Loucy (cell line): Measurements from ENCODE around the gene CCDC86.

Experiments
- H2AFZ ChIP-seq: fragments of 200-600 bp; sonication (generic); 2 replicates; pipeline ENCODE4 v1.6.0; 2016; ENCODE audit warnings: antibody characterized with exemption, mild to moderate bottlenecking, low read length, moderate library complexity
- H3F3A ChIP-seq: fragments of 200-600 bp; 2 replicates; pipeline ENCODE4 v1.6.0; 2016; ENCODE audit warnings: antibody characterized with exemption, low read depth, mild to moderate bottlenecking
- H3K27me3 ChIP-seq: fragments of 200-600 bp; sonication (generic); 2 replicates; pipeline ENCODE4 v1.6.1; 2014; ENCODE audit warnings: low read length, mild to moderate bottlenecking; ENCODE audit not compliant: insufficient read depth, poor library complexity, severe bottlenecking
- H3K36me3 ChIP-seq: fragments of 200-600 bp; sonication (generic); 2 replicates; pipeline ENCODE4 v1.6.1; 2016; ENCODE audit warnings: low read length; ENCODE audit not compliant: insufficient read depth
- H3K4me1 ChIP-seq: fragments of 200-600 bp; sonication (generic); 2 replicates; pipeline ENCODE4 v1.5.1; 2014; ENCODE audit warnings: low read length, mild to moderate bottlenecking; ENCODE audit not compliant: insufficient read depth, poor library complexity, severe bottlenecking
- H3K4me2 ChIP-seq: fragments of 200-600 bp; sonication (generic); 2 replicates; pipeline ENCODE4 v1.6.0; 2014; ENCODE audit warnings: antibody characterized with exemption, low read length, low read depth, mild to moderate bottlenecking; ENCODE audit not compliant: poor library complexity, severe bottlenecking
- H3K4me3 ChIP-seq: fragments of 200-600 bp; sonication (generic); 2 replicates; pipeline ENCODE4 v1.5.1; 2014; ENCODE audit warnings: low read length, mild to moderate bottlenecking, mixed read lengths; ENCODE audit not compliant: poor library complexity, severe bottlenecking
- H3K79me2 ChIP-seq: fragments of 200-600 bp; sonication (generic); 2 replicates; pipeline ENCODE4 v1.6.1; 2014; ENCODE audit warnings: low read length; ENCODE audit not compliant: insufficient read depth
- H3K9ac ChIP-seq: fragments of 200-600 bp; sonication (generic); 2 replicates; pipeline ENCODE4 v1.6.0; 2014; ENCODE audit warnings: mild to moderate bottlenecking, low read depth, low read length, moderate library complexity; ENCODE audit not compliant: poor library complexity, severe bottlenecking
- H3K9me2 ChIP-seq: fragments of 200-600 bp; sonication (generic); replicated peaks from 2 replicates; pipeline ENCODE4 v1.6.1; 2016; ENCODE audit warnings: low read depth, low read length, mixed read lengths
- H3K9me3 ChIP-seq: fragments of 200-600 bp; sonication (generic); 2 replicates; pipeline ENCODE4 v1.6.1; 2014; ENCODE audit warnings: mild to moderate bottlenecking, antibody characterized with exemption, low read length, low read depth; ENCODE audit not compliant: insufficient read depth
- H4K20me1 ChIP-seq: fragments of 200-600 bp; sonication (generic); 2 replicates; pipeline ENCODE4 v1.6.0; 2014; ENCODE audit warnings: antibody characterized with exemption, low read length, mild to moderate bottlenecking; ENCODE audit not compliant: insufficient read depth, poor library complexity, severe bottlenecking
- CTCF ChIP-seq: fragments of 200-600 bp; sonication (generic); conservative IDR thresholded peaks from 2 replicates; pipeline ENCODE4 v1.5.1; 2014; ENCODE audit warnings: mild to moderate bottlenecking, antibody characterized with exemption, low read length
- EZH2phosphoT487 ChIP-seq: fragments of 200-600 bp; IDR thresholded peaks from 2 replicates; pipeline ENCODE4 v1.6.1; 2018; ENCODE audit warnings: antibody characterized with exemption, mild to moderate bottlenecking, moderate library complexity, borderline replicate concordance

The CCDC86 gene

GRCh38 chr11:60814112-60814511 lies 27.8 kb upstream of the CCDC86 start:
- Histone ChIP-seq H4K20me1 (no peaks in the 10 kb centered on the region), H3K9me2 (no peaks in the 10 kb centered on the region)
- TF ChIP-seq EZH2phosphoT487: no peak

GRCh38 chr11:60816590-60817157 lies 25.2 kb upstream of the CCDC86 start:
- Histone ChIP-seq H3K27me3 (no peaks in the 10 kb centered on the region), H3K4me2 (no peak overlapping the region), H3K79me2 (no peaks in the 10 kb centered on the region), H3K9ac (no peak overlapping the region), H3K4me3 (no peak overlapping the region), H4K20me1 (no peaks in the 10 kb centered on the region), H3K9me2 (no peaks in the 10 kb centered on the region), H3K36me3 (no peaks in the 10 kb centered on the region), H3K4me1 (peaks cover 9% of the 10 kb centered on the region), H3F3A (no peaks in the 10 kb centered on the region), H3K9me3 (no peaks in the 10 kb centered on the region; the same call in 1 of the 2 replicates), H2AFZ (no peak overlapping the region)
- TF ChIP-seq CTCF: no peak

More at GRCh38 chr11:60814112-60814511, 27.8 kb upstream of the CCDC86 start:
- no peaks in the 10 kb centered on the region for H3F3A ChIP-seq
- H3K4me2 ChIP-seq: no peak overlapping the region
- H3K27me3 ChIP-seq: no peaks in the 10 kb centered on the region
- no peaks in the 10 kb centered on the region for H3K4me1 ChIP-seq
- no peaks in the 10 kb centered on the region for H3K79me2 ChIP-seq
- no peak overlapping the region for H2AFZ ChIP-seq
- no peaks in the 10 kb centered on the region for H3K36me3 ChIP-seq
- no peak overlapping the region for H3K9ac ChIP-seq
- H3K9me3 ChIP-seq: no peaks in the 10 kb centered on the region; the same call in 1 of the 2 replicates
- H3K4me3 ChIP-seq: no peak overlapping the region

GRCh38 chr11:60818057-60818456 lies 23.9 kb upstream of the CCDC86 start:
- H3K9me3 ChIP-seq: no peaks in the 10 kb centered on the region; the same call in 1 of the 2 replicates
- no peaks in the 10 kb centered on the region for H3K9me2 ChIP-seq
- TF ChIP-seq EZH2phosphoT487 (no peak), CTCF (no peak)
- no peak overlapping the region for H3K4me2 ChIP-seq
- H3K4me1 ChIP-seq: peaks cover 19% of the 10 kb centered on the region
- H4K20me1 ChIP-seq: no peaks in the 10 kb centered on the region
- H3K4me3 ChIP-seq: no peak overlapping the region
- H3K27me3 ChIP-seq: no peaks in the 10 kb centered on the region
- H3K79me2 ChIP-seq: no peaks in the 10 kb centered on the region
- no peak overlapping the region for H2AFZ ChIP-seq
- H3K9ac ChIP-seq: no peak overlapping the region
- no peaks in the 10 kb centered on the region for H3K36me3 ChIP-seq
- no peaks in the 10 kb centered on the region for H3F3A ChIP-seq
